ENCODE measurements around the gene ATAD3B. TPM values are rescaled to one million over a fixed set of nuclear protein-coding genes. Genes with fewer than 3 reads are reported as not detected.

The ATAD3B gene
- total and polyA plus RNA-seq, 10 of the 15 experiments (the other 5 are each of a cell fraction or from before 2014, with no cell fraction given) = 0.03 to 38.8 (median 23.8) TPM

DNA sequence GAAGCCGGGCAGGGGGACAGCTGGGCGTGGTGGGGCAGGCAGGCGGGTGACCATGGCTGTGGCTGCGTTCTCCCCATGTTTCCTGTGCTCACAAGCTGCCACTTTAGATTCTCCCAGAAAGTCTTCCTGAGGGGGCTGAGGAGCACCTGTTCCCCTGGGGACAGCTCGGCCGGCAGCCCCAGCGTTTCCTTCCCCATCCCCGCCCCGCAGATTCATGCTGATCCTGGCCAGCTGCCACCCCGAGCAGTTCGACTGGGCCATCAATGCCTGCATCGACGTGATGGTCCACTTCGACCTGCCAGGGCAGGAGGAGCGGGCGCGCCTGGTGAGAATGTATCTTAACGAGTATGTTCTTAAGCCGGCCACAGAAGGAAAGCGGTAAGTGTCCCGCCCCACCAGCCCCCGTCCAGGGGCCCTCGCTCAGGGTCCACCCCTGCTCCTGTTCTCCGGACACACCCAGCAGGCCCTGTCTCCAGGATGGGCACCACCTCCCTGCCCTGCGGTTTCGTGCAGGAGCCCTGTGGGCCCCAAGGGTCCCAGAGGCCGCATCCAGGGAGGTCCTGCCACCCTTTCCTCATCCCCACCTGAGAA, 10.9 kb upstream of the ATAD3B start:
- Histone ChIP-seq H3K4me3 (no peak overlapping the region), H2AFZ (ENCODE audit: control insufficient read depth, low read depth, low read length) (no peak overlapping the region), H3K9me3 (replicated peaks; ENCODE audit: control insufficient read depth, insufficient read depth, low read length) (no peaks in the 10 kb centered on the region), H3K4me2 (ENCODE audit: control insufficient read depth, insufficient read depth) (no peak overlapping the region), H3K27ac (ENCODE audit: control insufficient read depth, insufficient read depth) (no peak overlapping the region), H3K36me3 (ENCODE audit: control insufficient read depth in 2 of 2, insufficient read depth in 2 of 2, low read length in 1 of 2) (no peaks in the 10 kb centered on the region), H3K9ac (ENCODE audit: control insufficient read depth, insufficient read depth, low read length) (no peak overlapping the region), H3K4me1 (ENCODE audit: control insufficient read depth, insufficient read depth, low read length) (peaks cover 8% of the 10 kb centered on the region), H3K27me3 (replicated peaks in 1 of 2; ENCODE audit: control insufficient read depth in 2 of 2, insufficient read depth in 2 of 2, low read length in 1 of 2) (no peaks in the 10 kb centered on the region), H3K79me2 (ENCODE audit: control insufficient read depth, insufficient read depth, low read length) (no peaks in the 10 kb centered on the region), H4K20me1 (ENCODE audit: control insufficient read depth, insufficient read depth) (no peaks in the 10 kb centered on the region)
- in situ Hi-C loops (cut with MboI) = no loop called here
- SMC1A ChIA-PET (ENCODE audit: uncharacterized antibody, unreplicated experiment) = no interaction called here
- BruUV-seq (replicated peaks) = no TSS peak
- RAD21 ChIA-PET (ENCODE audit: unreplicated experiment) = no interaction called here
- no peak for TF ChIP-seq YY1 (IDR thresholded peaks at IDR 0.05; ENCODE audit: low read depth, low read length)
- TF ChIP-seq, protein P1, sequence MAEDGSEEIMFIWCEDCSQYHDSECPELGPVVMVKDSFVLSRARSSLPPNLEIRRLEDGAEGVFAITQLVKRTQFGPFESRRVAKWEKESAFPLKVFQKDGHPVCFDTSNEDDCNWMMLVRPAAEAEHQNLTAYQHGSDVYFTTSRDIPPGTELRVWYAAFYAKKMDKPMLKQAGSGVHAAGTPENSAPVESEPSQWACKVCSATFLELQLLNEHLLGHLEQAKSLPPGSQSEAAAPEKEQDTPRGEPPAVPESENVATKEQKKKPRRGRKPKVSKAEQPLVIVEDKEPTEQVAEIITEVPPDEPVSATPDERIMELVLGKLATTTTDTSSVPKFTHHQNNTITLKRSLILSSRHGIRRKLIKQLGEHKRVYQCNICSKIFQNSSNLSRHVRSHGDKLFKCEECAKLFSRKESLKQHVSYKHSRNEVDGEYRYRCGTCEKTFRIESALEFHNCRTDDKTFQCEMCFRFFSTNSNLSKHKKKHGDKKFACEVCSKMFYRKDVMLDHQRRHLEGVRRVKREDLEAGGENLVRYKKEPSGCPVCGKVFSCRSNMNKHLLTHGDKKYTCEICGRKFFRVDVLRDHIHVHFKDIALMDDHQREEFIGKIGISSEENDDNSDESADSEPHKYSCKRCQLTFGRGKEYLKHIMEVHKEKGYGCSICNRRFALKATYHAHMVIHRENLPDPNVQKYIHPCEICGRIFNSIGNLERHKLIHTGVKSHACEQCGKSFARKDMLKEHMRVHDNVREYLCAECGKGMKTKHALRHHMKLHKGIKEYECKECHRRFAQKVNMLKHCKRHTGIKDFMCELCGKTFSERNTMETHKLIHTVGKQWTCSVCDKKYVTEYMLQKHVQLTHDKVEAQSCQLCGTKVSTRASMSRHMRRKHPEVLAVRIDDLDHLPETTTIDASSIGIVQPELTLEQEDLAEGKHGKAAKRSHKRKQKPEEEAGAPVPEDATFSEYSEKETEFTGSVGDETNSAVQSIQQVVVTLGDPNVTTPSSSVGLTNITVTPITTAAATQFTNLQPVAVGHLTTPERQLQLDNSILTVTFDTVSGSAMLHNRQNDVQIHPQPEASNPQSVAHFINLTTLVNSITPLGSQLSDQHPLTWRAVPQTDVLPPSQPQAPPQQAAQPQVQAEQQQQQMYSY (CRISPR knock-in tag; IDR thresholded peaks at IDR 0.05) = no peak
- no peak for TF ChIP-seq ZNF24 (IDR thresholded peaks at IDR 0.05)
- TF ChIP-seq, protein P2, sequence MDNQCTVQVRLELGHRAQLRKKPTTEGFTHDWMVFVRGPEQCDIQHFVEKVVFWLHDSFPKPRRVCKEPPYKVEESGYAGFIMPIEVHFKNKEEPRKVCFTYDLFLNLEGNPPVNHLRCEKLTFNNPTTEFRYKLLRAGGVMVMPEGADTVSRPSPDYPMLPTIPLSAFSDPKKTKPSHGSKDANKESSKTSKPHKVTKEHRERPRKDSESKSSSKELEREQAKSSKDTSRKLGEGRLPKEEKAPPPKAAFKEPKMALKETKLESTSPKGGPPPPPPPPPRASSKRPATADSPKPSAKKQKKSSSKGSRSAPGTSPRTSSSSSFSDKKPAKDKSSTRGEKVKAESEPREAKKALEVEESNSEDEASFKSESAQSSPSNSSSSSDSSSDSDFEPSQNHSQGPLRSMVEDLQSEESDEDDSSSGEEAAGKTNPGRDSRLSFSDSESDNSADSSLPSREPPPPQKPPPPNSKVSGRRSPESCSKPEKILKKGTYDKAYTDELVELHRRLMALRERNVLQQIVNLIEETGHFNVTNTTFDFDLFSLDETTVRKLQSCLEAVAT (IDR thresholded peaks at IDR 0.05) = no peak
- intact Hi-C loops (cut with micrococcal nuclease; ENCODE audit: unreplicated experiment) = no loop called here
- ATAC-seq = no peak
- DNase-seq (ENCODE audit: low read depth, low spot score) = no peak
- WGBS (ENCODE audit: insufficient coverage, insufficient replicate concordance, low lambda C conversion rate, missing lambda C conversion rate) = 63% methylated on average over 26 of the region's 27 CpGs
- FAIRE-seq = no peak
- POLR2A ChIA-PET = no interaction called here
- CTCF ChIA-PET = no interaction called here
